Peyer's patch (tissue), 4 donors: ENCODE results near the gene TRIM41.

ENCODE experiments used
- POLR2A ChIP-seq, 2 donors: fragments of 450-650 bp; IDR thresholded peaks; one replicate each; pipeline ENCODE4 v1.5.1; 2017; ENCODE audit warnings: antibody characterized with exemption in 2 of 2, mild to moderate bottlenecking in 2 of 2, moderate library complexity in 2 of 2
- TF ChIP-seq, protein P1 (sequence below), 6 experiments: fragments of 450-650 bp in 4 of 6; fragments of 200-600 bp in 2 of 6; sonication (generic) in 1 of 6; IDR thresholded peaks; one replicate each; pipeline ENCODE4 v1.5.1; 2017 to 2019; ENCODE audit warnings: antibody characterized with exemption in 6 of 6, mild to moderate bottlenecking in 3 of 6, moderate library complexity in 1 of 6

DNA sequence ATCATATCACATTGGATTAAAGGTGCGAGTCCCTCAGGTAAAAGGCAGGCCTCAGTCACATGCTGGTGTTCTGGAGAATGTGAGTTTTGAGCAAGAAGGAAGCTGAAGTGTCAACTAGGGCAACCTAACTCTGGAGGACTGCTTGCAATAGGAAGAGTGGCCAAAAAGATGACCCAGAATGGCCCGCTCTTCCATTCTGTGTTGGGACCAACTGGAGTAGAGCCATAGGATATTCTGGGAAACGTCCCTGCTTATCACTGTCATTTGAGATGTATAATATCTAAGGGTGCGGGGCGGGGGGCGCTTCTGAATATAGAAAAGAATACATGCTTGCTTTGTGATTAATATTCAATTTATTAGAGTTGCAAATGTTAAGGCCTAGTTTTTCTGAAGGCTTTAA, 11.0 kb upstream of the TRIM41 start:
- TF ChIP-seq, protein P1, sequence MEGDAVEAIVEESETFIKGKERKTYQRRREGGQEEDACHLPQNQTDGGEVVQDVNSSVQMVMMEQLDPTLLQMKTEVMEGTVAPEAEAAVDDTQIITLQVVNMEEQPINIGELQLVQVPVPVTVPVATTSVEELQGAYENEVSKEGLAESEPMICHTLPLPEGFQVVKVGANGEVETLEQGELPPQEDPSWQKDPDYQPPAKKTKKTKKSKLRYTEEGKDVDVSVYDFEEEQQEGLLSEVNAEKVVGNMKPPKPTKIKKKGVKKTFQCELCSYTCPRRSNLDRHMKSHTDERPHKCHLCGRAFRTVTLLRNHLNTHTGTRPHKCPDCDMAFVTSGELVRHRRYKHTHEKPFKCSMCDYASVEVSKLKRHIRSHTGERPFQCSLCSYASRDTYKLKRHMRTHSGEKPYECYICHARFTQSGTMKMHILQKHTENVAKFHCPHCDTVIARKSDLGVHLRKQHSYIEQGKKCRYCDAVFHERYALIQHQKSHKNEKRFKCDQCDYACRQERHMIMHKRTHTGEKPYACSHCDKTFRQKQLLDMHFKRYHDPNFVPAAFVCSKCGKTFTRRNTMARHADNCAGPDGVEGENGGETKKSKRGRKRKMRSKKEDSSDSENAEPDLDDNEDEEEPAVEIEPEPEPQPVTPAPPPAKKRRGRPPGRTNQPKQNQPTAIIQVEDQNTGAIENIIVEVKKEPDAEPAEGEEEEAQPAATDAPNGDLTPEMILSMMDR (IDR thresholded peaks at IDR 0.05): no peak
- TF ChIP-seq POLR2A (IDR thresholded peaks at IDR 0.05): no peak
